Measurements from ENCODE around the gene RHOXF2B. TPM values are rescaled to one million over a fixed set of nuclear protein-coding genes. Genes with fewer than 3 reads are reported as not detected.

RHOXF2B gene
- not detected for total RNA-seq

DNA sequence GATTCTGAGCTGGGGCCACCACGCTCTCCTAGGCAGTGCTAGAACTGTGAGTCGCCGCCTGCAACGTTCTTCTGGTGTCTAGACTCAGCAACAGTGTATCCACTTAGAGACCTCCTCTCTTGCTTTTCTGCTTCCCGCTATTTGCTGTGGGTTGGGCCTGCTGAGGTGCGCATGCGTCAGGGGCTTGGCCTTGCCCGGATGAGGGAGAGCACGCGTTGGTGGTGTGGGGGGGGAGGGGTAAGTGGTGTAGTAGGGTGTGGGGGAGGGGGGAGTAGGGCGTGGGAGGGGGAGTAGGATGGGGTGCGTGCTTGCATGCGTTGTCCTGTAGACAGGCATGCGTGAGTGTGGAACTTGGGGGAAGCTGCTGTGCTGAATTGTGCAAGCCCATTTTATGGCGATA, at the start of gene RHOXF2B:
Gene RHOXF2B, minus strand, starts transcription at position 101 of the 400 bp plus-strand sequence. CDS start 138 bp downstream, outside the sequence.

DNA sequence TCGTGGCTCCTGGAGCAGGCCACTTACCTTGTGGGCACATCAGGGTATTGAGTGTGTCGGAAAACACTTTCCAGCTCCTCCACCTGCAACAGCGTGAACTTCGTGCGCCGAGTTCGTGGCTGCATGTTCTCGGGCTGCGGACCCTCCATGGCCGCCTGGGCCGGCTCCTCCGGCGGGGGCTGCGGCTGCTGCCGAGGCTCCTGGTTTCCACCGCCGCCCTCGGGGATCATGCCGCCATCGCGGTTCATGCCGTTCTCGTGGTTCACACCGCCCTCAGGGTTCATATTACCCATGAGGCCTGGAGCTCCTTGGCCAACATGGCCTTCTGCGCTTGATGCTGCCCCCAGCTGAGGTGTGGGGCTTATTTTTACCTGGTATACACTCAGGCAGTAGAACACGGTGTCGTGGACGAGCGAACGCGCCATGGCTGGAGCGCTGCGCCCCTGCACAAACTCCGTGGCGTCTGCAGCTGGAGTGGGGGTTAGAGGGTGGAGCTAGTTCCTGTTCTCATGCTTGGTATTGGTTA, 38.0 kb upstream of the RHOXF2B start, which contains the start of gene RHOXF1:
Gene RHOXF1, minus strand, starts transcription at position 476 of the 526 bp plus-strand sequence. Its CDS starts 51 bp downstream, at position 425.

Other genes with a start within 250 kb of the RHOXF2B start
- gene UPF3B, start 224.7 kb downstream of the RHOXF2B start, total RNA-seq: 4.8 TPM
- 9.0 TPM for gene RNF113A, start 206.0 kb downstream of the RHOXF2B start, total RNA-seq
- 63.0 TPM for gene NDUFA1, start 205.9 kb downstream of the RHOXF2B start, total RNA-seq
- gene AKAP14, start 181.8 kb downstream of the RHOXF2B start, total RNA-seq: not detected
- 5.8 TPM for gene NKAP, start 133.9 kb downstream of the RHOXF2B start, total RNA-seq
- gene RHOXF1, start 38.2 kb upstream of the RHOXF2B start, total RNA-seq: 0.47 TPM
- gene RHOXF2, start 80.9 kb upstream of the RHOXF2B start, total RNA-seq: not detected
- 16.7 TPM for gene ZBTB33, start 173.1 kb upstream of the RHOXF2B start, total RNA-seq
- 0.88 TPM for gene TMEM255A, start 233.8 kb upstream of the RHOXF2B start, total RNA-seq